ENCODE data around the gene ZMIZ1. TPM values are rescaled to one million over a fixed set of nuclear protein-coding genes. Genes with fewer than 3 reads are reported as not detected.

Gene ZMIZ1
- polyA plus RNA-seq = 1.2 and 4.4 TPM in 2 replicates

GRCh38 chr10:79068562-79069324 is at the start of gene ZMIZ1:
Gene ZMIZ1 (plus strand): TSS chr10:79068966. CDS start chr10:79201633, 132,667 bp downstream.

GRCh38 chr10:79347226-79347893 is 278.6 kb downstream of the ZMIZ1 start, which contains the start of gene PPIF:
Gene PPIF (plus strand): TSS chr10:79347469. CDS start chr10:79347549, 80 bp downstream.

Data from Purkinje cell (primary cell).